T follicular helper cell (primary cell): ENCODE results near the gene GCGR.
A peak's percentile ranks its signal among the peaks of the same experiment; 100 is the strongest.
"Not testable (repeated sequence)": the region's sequence is repeated elsewhere in the genome, so short reads cannot be mapped to it uniquely, and the experiment has no call there.

Experiments
- DNase-seq: peaks from one replicate; pipeline ENCODE4 v3.0.0-alpha.2; 2020; ENCODE audit warnings: low read depth

The GCGR gene

DNA sequence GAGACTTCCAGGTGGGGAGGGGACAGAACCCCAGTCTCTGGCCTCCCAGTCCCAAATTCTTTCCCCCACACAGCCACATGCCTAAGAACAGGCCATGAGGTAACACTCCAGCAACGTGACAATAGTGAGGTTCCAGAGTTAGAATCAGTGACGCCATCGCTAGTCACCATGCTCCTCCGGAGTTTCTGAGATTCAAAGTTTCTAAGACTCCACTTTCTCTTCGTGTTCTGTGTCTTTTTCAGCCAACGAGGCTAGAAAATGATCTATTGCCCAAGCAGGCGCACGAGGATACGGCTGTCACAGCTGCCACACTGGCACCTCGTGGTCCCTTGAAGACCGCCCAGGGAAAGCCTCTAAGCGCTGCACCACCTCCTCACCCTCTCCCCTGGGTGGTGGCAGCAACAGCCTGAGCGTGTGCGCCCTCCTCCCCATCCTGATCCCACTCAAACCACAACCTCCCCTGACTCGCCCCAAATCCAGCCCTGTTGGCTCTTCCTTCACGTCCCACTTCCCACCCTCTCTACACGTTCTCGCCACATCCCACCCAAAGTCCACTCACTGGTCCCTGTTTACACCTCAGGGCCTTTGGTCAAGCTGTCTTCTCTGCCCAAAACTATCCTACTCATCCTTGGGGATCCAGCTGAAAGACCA, 28.1 kb downstream of the GCGR start:
- DNase-seq: peak; percentile 17

DNA sequence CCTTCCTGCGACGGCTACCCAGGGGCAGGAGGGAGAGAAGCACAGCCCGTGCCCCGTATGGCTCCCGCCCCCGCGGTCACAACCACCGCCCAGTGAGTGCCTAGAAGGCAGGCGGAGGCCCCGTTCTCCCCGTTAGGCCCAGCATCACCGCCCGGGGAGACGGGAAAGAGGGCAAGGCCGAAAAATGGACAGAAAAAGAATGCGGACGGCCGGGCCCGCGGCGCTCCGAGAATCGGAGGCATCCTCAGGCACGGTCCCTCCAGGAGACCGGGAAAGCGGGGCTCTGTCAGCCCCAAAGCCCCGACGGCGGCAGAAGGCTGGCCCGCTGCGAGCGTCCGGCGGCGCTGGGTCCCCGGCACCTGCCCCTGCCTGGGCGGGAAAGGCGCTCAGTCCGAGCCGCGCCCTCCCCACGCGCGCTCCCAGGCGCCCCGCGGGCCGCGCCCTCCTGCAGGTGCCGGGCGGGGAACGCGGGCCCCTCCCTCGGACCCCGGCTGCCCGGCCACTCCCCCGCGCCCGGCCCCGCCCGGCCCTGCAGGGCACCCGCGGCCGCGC, 28.7 kb downstream of the GCGR start:
- DNase-seq: no peak

DNA sequence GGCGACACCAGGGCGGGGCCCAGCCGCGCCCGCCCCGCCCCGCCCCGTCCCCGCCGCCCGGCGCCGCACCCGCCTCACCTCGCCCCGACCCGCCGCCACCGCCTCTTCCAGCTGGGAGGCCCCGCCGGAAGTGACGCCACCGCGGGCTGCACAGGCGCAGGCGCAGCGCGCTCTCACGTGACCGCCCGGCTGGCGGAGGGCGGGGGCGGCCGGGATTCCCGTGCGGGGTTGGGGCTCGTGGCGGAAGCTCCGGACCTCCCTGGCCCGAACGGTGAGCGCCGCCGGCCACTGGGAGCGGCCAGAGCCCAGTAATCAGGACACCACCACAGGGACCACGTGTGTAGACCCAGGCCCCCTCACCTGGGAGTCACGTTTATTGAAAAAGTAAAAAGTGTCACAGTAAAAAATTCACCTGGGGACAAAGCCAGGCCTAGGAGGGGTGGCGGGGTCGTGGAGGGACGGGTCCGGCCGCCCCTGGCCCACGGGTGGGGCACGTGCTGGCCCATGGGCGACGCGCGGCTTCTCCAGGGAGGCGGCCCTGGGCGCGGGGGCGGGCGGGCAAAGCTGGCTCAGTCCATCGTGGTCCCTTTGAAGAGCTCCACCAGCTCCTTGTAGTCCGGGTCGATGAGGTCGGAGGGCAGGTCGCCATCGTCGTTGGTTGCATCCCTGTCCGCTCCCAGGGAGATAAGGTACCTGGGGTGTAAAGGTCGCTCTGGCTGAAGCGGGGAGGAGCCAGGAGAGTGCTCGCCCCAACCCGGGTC, 29.4 kb downstream of the GCGR start, which contains the start of gene MCRIP1:
Gene MCRIP1, minus strand, starts transcription at position 132 of the 761 bp plus-strand sequence. CDS start 8,785 bp downstream, outside the sequence.
- peak; percentile 90 for DNase-seq

DNA sequence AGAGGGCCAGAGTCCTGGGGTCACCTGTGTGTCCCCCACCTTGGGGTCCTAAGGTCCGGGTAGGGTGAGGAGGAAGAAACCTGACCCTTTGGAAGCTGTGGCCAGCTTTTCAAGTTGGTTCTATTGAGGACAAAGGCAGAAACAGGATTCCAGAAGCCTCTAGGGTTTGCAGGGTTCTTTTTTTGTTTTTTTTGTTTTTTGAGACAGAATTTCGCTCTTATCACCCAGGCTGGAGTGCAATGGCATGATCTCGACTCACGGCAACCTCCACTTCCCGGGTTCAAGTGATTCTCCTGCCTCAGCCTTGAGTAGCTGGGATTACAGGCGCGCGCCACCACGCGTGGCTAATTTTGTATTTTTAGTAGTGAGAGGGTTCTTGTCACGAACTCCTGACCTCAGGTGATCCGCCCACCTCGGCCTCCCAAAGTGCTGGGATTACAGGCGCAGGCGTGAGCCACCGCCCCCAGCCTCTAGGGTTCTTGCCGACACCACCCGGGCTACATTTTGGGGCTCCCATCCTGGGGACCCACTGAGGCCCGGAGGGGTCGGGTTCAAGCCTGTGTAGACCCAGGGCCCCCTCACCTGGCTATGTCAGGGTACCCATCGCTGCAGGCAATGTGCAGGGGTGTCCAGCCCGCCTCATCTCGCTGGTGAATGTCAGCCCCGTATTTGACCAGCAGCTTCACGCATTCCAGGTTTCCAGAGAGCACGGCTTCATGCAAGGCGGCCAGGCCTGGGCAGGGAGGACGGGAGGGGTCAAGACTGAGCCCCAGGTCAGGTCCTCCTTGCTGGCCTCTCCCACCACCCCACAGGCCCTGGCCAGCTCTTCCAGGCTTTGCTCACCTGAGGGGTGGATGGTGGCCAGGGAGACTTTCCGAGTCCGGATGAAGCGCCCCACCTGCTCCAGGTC, 30.2 kb downstream of the GCGR start:
- no peak for DNase-seq

DNA sequence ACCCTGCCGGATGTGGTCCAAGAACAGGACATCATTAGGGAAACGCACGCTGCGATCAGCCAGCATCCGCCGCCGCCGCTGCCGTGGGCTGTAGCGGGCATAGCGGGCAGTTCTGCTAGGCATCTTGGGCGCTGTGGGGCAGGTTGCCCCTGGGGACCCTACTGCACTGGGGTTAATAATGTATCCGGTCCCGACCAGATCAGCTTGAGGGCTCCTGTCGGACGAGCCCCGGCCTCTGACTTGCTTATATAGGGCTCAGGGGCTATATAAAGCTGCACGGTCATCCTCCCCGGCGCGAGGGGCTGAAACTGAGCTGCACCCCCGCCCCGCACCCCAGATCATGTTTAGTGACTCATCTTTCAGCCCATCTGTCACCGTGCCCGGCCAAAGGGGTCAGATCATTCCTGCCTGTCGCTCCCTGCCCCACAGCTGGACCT, 30.9 kb downstream of the GCGR start, which contains the start of gene PPP1R27:
Gene PPP1R27, minus strand, starts transcription at position 220 of the 437 bp plus-strand sequence. Its CDS starts 97 bp downstream, at position 123.
- DNase-seq: no peak

DNA sequence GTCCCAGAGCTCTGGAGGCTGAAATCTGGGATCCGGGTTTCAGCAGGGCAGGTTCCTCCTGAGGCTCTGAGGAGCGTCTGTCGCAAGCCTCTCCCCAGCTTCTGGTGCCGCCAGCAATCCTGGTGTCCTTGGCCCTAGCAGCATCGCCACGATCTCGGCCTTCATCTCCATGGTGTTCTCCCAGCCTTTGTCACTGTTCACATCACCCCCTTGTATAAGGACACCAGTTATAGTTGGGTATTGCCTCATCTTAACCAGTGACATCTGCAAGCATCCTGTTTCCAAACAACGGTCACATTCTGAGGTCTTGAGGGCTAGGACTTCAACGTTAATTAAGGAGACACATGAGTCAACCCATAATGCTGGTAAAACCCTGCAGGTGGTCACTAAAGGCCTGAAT, 33.7 kb downstream of the GCGR start:
- no peak for DNase-seq

DNA sequence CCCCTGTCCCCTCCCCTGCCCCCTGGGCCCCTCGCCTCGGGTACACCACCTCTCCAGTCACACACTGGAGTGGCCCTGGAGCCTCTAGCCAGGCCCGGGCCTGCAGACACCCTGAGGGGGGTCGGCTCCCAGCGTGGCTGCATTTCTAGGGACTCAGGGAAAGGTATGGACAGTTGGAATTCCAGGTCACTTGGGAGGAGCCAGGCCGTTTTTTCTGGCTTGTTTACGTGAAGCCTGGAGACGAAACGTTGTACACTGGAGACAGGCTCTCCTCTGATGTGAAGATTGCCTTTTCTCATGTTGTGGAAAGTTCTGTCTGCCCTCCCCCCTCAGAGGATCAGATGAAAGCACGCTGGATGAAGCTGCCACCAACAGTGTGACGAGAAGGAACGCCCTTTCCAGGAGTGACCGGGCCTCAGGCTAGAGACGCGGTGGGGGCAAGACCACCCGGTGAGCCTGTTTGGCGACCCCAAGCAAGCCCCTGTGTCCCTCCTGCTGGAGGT, 34.9 kb downstream of the GCGR start:
- no peak for DNase-seq

DNA sequence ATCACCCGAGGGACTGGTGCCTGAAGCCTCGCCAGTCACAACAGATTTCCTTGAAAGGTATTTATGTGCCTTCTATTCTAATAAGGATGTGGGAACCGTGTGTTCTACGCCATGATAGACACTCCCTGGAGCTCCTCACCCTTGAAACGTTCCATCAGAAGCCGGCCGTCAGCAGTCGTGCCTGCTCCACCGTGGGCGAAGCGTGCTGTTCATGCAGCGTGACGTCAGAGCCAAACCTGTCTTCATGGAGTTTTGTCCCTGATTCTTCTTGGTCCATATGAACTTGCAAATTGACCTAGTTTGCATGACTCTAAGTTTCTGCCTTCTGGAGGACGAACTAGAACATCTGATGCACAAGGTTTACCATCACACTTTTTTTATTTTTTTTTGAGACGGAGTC, 35.4 kb downstream of the GCGR start:
- no peak for DNase-seq

DNA sequence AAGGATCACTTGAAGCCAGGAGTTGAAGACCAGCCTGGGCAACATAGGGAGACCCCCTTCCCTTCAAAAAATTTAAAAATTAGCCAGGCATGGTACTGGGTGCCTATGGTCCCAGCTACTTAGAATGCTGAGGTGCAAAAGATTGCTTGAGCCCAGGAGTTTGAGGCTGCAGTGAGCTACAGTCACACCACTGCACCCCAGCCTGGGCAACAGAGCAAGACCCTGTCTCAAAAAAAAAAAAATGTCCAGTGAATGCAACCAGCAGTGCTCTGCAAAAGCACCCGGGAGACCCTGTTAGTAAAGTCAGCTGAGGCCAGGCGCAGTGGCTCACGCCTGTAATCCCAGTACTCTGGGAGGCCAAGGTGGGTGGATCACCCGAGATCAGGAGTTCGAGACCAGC, 36.1 kb downstream of the GCGR start:
- DNase-seq: not testable (repeated sequence)

DNA sequence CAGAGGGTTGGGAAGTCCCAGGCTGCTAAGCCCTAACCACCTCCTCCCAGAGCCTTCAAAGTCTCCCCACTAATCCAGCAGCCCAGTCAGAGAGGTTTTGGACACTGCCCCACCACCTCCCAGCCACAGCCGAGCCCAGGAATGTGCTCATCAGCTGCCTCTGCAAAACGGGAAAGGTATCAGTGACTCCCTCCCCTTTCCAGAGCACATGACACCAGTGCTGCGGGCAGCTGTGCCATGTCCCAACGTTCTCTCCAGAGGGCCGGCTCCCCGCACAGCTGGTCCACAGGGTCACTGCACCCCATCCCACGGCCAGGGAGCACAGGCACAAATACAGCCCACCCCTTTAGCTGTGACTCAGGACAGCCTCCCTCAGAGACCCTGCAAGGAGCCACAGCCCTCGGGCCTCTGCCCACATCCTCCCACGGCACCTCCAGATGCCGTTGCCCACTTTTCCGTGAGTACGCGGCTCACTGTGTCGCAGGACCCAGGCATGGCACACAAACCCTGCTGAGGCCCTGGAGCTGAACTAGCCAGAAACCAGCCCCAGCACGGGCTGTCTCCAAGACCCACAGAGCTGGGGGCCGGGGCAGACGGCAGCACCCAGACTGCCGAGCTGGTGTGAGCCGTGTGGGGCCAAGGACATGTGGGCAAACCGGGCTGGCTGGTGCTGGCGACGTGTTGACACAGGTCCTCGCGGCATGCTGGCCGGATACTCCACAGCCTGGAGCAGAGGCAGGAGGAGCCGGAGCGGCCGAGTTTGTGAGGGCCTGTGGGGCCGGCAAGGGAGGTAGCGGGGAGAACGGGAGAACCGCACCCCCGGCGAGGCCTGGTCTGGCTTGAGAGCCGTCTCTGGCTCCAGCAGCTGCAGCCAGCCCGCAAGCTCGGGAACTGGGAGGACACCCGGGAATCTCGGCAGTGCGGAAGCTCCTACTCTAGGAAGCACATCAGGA, 37.2 kb downstream of the GCGR start:
- DNase-seq: no peak

DNA sequence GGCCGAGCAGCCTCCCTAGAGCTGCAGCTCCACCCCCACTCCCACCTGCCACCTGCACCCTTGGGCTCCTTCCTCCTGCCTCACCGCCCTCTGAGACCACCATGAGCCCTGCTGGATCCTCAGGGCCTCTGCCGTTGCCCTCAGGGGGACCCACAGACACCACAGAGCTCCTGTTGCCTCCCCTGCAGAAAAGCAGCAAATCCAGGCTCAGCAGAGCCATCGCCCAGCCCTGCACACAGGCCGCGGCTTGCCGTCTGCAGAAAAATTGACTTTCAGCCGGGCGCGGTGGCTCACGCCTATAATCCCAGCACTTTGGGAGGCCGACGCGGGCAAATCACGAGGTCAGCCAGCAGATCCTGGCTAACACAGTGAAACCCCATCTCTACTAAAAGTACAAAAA, 37.9 kb downstream of the GCGR start:
- DNase-seq: no peak

DNA sequence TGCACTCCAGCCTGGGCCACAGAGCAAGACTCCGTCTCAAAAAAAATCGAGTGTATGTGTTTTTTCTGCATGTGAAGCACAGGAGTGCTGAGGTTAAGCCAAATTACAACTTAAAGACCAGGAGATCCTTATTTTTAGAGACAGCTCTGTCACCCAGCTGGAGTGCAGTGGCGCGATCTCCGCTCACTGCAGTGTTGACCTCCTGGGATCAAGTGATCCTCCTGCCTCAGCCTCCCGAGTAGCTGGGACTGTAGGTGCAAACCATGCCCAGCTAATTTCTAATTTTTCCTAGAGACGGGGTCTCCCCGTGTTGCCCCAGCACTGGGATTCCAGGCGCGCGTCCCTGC, 38.4 kb downstream of the GCGR start:
- DNase-seq: no peak

DNA sequence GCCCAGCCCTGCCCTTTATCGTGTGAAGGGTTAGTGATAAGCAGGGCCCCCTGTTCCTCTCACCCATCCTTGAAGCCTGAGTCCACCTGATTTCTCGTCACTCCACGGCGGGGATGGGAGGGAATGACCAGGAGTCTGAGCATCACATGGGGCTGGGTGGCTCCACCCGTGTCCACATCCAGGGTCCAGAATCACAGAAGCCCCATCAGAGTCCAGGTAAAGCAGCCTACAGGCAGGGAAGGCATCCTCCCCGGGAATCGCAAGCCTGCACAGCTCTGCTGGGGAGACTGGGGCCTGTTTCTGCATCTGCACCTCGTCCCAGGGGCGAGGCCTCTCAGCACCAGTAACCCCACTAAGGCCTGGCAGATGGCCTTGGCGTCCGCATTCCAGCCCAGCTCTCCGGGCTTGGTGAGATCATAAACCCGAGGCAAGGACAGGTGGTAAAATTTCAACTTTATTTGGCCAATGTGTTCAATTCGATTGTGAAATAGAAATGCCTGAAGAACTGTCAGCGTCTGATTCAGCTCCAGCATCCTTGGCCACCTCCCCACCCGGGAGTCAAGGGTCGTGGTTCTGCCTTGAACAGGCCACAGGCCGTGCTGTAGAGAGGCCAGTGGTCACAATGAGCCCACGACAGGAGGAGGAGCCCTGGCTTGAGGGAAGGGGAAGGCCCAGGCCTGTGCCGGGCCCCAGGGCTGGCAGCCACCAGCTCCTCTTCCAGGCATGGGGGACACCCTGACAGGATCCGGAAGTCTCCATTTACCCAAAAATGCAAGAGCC, 39.0 kb downstream of the GCGR start:
- DNase-seq: no peak

DNA sequence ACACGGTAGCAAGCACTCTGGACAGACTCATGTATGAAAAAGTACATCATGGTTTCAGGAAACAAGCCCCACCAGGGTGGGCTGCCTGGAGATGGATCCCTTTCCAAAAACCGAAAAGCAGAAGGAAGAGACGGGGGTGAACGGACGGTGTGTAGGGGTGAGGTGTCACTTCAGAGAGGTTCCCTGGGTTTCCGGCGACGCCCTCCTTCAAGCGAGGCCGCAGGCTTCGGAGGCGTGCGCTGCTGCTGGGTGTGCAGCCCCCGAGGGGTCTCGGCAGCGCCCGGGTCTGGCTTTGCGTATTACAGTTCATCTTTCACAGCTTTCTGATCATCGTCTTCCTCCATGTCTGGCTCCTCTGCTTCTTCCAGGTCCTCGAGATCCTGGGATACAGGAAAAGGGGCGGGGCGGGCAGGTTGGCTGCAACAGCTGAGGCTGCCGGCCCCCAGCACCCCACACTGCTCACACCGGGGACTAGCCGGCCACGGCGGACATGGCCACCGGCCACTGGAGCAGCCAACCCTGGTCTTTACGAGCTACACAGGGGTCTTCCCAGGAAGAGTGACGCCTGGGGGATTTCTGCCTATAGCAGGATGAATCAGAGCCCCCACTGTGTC, 39.9 kb downstream of the GCGR start:
- DNase-seq: no peak

DNA sequence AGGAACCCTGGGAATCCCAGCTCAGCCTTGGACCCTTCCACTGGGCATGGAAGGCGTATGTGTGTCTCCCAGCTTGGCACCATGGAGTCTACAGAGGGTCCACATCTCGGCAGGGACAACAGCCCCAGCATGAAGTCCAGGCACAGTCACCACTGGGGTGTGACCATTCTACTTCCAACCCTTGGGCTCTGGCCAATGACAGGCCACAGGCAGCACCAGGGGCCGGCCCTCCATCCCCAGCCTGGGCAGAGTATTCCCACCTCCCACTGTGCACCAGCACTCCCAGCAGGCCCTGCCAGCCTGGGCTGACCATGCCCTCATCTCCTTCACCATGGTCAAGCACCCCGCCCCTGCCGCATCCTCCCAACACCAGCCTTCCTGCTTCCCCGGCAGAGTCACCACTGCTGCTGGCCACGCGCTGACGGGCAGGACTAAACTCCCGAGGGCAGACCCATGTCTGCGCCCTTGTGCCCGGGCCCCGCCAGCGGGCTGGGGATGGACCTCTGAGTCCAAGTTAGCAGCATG, 40.4 kb downstream of the GCGR start:
- no peak for DNase-seq

DNA sequence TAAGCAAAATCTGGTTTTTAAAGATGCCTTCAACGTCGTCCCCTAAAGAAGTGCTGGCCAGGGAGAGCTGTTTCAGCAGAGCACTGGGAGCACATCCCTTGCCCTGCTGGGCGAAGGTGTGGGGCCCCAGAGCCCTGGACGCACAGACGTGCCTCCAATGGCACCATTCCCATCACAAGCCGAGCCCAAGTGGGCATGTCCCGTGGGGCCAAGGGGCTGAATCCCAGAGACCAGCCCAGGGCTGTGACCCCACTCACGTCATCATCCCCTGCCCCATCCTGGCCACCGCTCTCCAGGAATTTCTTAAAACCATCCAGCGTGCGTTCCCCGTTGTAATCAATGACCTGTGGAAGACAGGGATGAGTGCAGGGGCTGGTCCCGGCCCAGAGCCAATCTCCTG, 40.9 kb downstream of the GCGR start:
- DNase-seq: no peak

DNA sequence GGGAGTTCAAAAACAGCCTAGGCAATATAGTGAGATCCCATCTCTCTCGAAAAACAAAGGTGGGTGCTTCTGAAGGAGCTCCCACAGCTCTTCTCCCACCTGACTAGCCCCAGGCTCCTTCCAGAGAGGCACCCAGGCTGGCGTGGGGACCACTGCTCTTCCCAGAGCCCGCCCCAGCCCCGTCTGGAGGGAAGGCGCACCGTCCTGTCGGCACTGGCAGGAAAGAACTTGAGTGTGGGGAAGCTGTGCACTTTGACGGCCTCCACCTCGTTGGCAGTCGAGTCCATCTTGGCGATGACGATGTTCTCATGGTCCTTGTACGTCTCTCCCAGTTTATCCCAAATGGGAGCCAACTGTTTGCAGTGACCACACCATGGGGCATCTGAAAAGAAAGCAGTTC, 41.4 kb downstream of the GCGR start:
- DNase-seq: no peak

DNA sequence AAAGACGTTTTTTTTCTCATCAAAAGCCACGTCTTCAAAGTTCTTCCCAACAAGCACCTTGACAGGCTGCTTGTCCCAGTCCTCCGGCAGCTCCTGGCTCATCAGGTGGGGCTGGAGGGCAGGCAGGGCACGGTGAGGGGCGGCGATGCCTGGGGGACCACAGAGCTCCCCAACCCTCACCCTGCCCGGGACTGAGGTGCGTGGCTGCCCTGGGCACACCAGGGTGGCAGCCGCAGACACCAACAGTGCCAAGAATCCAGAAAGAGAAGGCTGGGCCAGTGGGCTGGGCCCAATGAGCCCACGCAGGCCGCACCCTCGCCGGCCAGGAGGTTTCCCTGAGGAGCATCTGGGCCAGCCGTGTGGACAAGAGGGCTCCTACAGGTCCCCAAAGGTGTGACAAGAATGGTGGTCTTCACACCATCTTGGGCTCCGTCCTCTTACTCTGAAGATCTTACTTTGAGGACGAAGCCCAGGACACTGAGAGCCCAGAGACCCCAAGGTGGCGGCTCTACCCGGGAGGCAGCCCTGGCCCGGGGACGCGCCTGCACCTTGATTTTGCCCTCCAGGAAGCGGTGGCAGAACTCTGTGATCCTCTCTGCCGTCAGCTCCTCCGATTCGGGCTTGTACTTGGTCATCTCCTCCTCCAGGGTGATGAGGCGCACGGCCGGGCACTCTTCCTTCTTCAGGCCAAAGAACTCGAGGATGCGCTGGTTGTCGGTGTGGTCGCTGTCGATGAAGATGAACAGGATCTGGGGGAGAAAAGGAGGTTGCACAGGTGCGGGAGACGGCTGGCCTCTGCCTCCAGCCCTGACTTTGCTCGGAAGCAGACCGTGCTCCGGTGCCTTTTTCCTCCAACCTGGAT, 42.2 kb downstream of the GCGR start:
- no peak for DNase-seq
